Parathyroid adenoma (tissue), 2 donors: ENCODE data around the gene USB1.

Experiments used
- H2AFZ ChIP-seq: fragments of 300-600 bp; sonication (generic); one replicate; pipeline ENCODE4 v1.7.0; 2017; ENCODE audit warnings: antibody characterized with exemption, mild to moderate bottlenecking
- H3K27ac ChIP-seq: fragments of 300-600 bp; sonication (generic); one replicate; pipeline ENCODE4 v1.7.0; 2017
- H3K27me3 ChIP-seq: fragments of 300-600 bp; sonication (generic); one replicate; pipeline ENCODE4 v1.7.0; 2017; ENCODE audit warnings: low read length; ENCODE audit not compliant: control insufficient read depth, insufficient read depth
- H3K36me3 ChIP-seq: fragments of 300-600 bp; sonication (generic); one replicate; pipeline ENCODE4 v1.7.0; 2017; ENCODE audit warnings: low read length; ENCODE audit not compliant: control insufficient read depth, insufficient read depth
- H3K4me1 ChIP-seq: fragments of 300-600 bp; sonication (generic); one replicate; pipeline ENCODE4 v1.7.0; 2017; ENCODE audit warnings: control low read depth
- H3K4me2 ChIP-seq: fragments of 300-600 bp; sonication (generic); one replicate; pipeline ENCODE4 v1.7.0; 2017; ENCODE audit warnings: low read length
- H3K4me3 ChIP-seq: fragments of 300-600 bp; sonication (generic); one replicate; pipeline ENCODE4 v1.7.0; 2017; ENCODE audit warnings: low read depth, low read length
- H3K79me2 ChIP-seq: fragments of 300-600 bp; sonication (generic); one replicate; pipeline ENCODE4 v1.7.0; 2017; ENCODE audit warnings: control low read depth
- H3K9ac ChIP-seq: fragments of 300-600 bp; sonication (generic); one replicate; pipeline ENCODE4 v1.7.0; 2017; ENCODE audit warnings: mild to moderate bottlenecking
- H3K9me3 ChIP-seq: fragments of 300-600 bp; sonication (generic); one replicate; pipeline ENCODE4 v1.7.0; 2017; ENCODE audit warnings: low read length; ENCODE audit not compliant: control insufficient read depth
- TF ChIP-seq, protein P1 (sequence below): fragments of 300-600 bp; sonication (generic); IDR thresholded peaks from one replicate; pipeline ENCODE4 v1.7.0; 2017; ENCODE audit warnings: antibody characterized with exemption, mild to moderate bottlenecking
- donor health status: primary hyperparathyroidism.

USB1 gene

GRCh38 chr16:58026139-58026704 is 25.0 kb downstream of the USB1 start:
- Histone ChIP-seq H2AFZ (peak overlapping the region; percentile 73), H3K27me3 (no peaks in the 10 kb centered on the region), H3K9ac (peak overlapping the region; percentile 53), H3K4me2 (peak overlapping the region; percentile 86), H3K27ac (peak overlapping the region; percentile 82), H3K9me3 (no peaks in the 10 kb centered on the region), H3K4me3 (peak overlapping the region; percentile 84), H3K4me1 (peaks cover 19% of the 10 kb centered on the region), H3K36me3 (no peaks in the 10 kb centered on the region), H3K79me2 (peaks cover 11% of the 10 kb centered on the region)
- TF ChIP-seq, protein P1, sequence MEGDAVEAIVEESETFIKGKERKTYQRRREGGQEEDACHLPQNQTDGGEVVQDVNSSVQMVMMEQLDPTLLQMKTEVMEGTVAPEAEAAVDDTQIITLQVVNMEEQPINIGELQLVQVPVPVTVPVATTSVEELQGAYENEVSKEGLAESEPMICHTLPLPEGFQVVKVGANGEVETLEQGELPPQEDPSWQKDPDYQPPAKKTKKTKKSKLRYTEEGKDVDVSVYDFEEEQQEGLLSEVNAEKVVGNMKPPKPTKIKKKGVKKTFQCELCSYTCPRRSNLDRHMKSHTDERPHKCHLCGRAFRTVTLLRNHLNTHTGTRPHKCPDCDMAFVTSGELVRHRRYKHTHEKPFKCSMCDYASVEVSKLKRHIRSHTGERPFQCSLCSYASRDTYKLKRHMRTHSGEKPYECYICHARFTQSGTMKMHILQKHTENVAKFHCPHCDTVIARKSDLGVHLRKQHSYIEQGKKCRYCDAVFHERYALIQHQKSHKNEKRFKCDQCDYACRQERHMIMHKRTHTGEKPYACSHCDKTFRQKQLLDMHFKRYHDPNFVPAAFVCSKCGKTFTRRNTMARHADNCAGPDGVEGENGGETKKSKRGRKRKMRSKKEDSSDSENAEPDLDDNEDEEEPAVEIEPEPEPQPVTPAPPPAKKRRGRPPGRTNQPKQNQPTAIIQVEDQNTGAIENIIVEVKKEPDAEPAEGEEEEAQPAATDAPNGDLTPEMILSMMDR = no peak

GRCh38 chr16:58026705-58027160 is 25.5 kb downstream of the USB1 start:
- Histone ChIP-seq H3K36me3 (no peaks in the 10 kb centered on the region), H3K4me1 (peaks cover 19% of the 10 kb centered on the region), H3K9ac (peak overlapping the region; percentile 19), H3K4me3 (peak overlapping the region; percentile 84), H3K27me3 (no peaks in the 10 kb centered on the region), H3K9me3 (no peaks in the 10 kb centered on the region), H2AFZ (peak overlapping the region; percentile 73), H3K4me2 (peak overlapping the region; percentile 86), H3K79me2 (peaks cover 11% of the 10 kb centered on the region), H3K27ac (peak overlapping the region; percentile 82)
- TF ChIP-seq, protein P1 = no peak

DNA sequence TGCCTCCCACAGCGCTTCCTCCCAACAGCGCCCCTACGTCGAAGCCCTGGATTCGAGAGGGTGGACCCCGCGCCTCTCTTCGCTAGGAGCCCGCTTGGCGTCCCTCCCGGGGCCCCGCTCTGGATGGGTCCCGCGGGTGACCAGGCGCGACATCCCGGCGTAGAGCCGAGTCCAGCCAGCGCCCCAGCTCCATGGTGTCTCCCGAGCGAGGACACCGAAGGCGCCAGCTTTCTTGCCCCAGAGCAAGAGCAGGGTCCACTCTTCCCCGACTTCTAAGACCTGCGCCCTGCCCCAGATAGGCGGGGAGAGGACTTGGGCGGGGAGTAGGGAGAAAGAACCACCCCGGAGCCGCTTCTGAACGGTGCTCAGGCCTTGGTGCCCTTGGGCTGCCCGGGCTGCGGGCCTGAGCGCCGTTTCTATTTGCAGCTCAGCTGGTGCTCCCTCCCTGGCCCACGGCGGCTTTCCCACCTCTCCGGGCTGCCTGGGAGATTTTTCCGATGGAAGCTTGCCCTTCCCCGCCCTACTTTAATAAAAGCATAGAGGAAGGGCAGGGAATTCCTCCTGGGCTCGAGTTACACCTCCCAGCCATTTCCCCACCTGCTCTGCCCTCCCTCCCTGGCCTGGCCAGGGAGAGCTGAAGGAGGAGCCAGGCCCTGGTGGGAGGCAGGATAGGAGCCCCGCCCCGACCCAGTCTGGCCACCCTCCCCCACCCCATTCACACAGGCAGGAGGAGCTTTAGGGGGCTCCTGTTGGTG is 26.1 kb downstream of the USB1 start:
- TF ChIP-seq, protein P1 = no peak
- Histone ChIP-seq H3K36me3 (no peaks in the 10 kb centered on the region), H3K9me3 (no peaks in the 10 kb centered on the region), H3K4me2 (peak overlapping the region; percentile 86), H3K79me2 (peaks cover 11% of the 10 kb centered on the region), H3K4me3 (peak overlapping the region; percentile 84), H3K27me3 (no peaks in the 10 kb centered on the region), H3K27ac (peak overlapping the region; percentile 82), H3K9ac (peak overlapping the region; percentile 19), H2AFZ (peak overlapping the region; percentile 73), H3K4me1 (peaks cover 19% of the 10 kb centered on the region)

DNA sequence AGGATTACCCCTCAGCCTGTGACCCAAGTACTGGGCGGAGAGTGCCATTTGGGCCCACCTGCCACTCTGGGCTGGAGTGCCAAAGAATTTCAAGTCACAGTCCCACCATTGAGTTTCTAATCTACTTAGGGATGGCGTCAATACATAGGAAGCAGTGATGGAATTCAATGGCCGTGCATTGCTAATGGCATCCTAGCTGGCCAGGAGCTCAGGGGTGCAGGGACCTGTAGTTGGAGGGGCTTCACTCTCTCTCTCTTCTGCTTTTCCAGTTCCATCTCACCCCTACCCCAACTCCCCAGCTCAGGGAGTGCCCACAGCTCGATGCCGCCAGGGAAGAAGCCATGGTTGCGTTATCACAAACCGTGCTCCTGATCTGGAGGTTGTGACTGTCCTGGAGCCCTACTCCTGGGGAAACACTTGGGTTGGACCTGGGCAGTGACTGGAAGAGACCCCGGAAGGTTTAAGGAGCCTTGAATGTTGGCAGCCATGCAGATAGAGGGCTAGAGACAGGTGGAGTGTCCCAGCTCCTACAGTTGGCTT is 26.8 kb downstream of the USB1 start:
- H3K9me3 ChIP-seq = no peaks in the 10 kb centered on the region
- no peak overlapping the region for H3K4me3 ChIP-seq
- peaks cover 19% of the 10 kb centered on the region for H3K4me1 ChIP-seq
- H3K79me2 ChIP-seq = peaks cover 11% of the 10 kb centered on the region
- no peak overlapping the region for H3K9ac ChIP-seq
- peak overlapping the region; percentile 82 for H3K27ac ChIP-seq
- TF ChIP-seq, protein P1 = no peak
- H3K36me3 ChIP-seq = no peaks in the 10 kb centered on the region
- H3K4me2 ChIP-seq = peak overlapping the region; percentile 86
- H2AFZ ChIP-seq = no peak overlapping the region
- no peaks in the 10 kb centered on the region for H3K27me3 ChIP-seq
